HL-60 (cell line): ENCODE data around the gene CPB1.

Experiments used
- DNase-seq, 2 experiments: peaks; one replicate each; pipeline ENCODE4 v3.0.0-alpha.2; 2010 to 2020; ENCODE audit warnings: low read depth in 1 of 2, low spot score in 1 of 2
- H3K27ac ChIP-seq: fragments of 250-450 bp; sonication (Bioruptor Pico); replicated peaks from 2 replicates; pipeline ENCODE4 v1.5.1; 2020; ENCODE audit warnings: mild to moderate bottlenecking, moderate library complexity
- H3K27me3 ChIP-seq: fragments of 250-450 bp; sonication (Bioruptor Pico); 2 replicates; pipeline ENCODE4 v1.5.1; 2021; ENCODE audit warnings: mild to moderate bottlenecking, moderate library complexity; ENCODE audit not compliant: insufficient read depth, poor library complexity, severe bottlenecking
- H3K4me3 ChIP-seq: replicated peaks from 2 replicates; pipeline ENCODE4 v1.5.1; 2011; ENCODE audit warnings: mild to moderate bottlenecking, control low read depth, low read length; ENCODE audit not compliant: insufficient read depth
- GABPA ChIP-seq: IDR thresholded peaks from 2 replicates; pipeline ENCODE4 v1.6.1; 2012; ENCODE audit warnings: low read depth
- POLR2AphosphoS5 ChIP-seq: IDR thresholded peaks from 2 replicates; pipeline ENCODE4 v1.6.1; 2012; ENCODE audit warnings: low read depth
- REST ChIP-seq: IDR thresholded peaks from 2 replicates; pipeline ENCODE4 v1.6.1; 2012; ENCODE audit warnings: low read depth; ENCODE audit not compliant: insufficient replicate concordance
- SPI1 ChIP-seq: IDR thresholded peaks from 2 replicates; pipeline ENCODE4 v1.6.1; 2012; ENCODE audit warnings: low read depth, mild to moderate bottlenecking, borderline replicate concordance
- TF ChIP-seq, protein P1 (sequence below): IDR thresholded peaks from one replicate; pipeline ENCODE4 v1.5.1; 2011; ENCODE audit warnings: low read length, control low read depth, inconsistent platforms; ENCODE audit not compliant: insufficient read depth

CPB1 gene

GRCh38 chr3:148852271-148852992 is 24.8 kb downstream of the CPB1 start:
- TF ChIP-seq SPI1 (no peak), POLR2AphosphoS5 (no peak), REST (no peak), GABPA (no peak)
- TF ChIP-seq, protein P1, sequence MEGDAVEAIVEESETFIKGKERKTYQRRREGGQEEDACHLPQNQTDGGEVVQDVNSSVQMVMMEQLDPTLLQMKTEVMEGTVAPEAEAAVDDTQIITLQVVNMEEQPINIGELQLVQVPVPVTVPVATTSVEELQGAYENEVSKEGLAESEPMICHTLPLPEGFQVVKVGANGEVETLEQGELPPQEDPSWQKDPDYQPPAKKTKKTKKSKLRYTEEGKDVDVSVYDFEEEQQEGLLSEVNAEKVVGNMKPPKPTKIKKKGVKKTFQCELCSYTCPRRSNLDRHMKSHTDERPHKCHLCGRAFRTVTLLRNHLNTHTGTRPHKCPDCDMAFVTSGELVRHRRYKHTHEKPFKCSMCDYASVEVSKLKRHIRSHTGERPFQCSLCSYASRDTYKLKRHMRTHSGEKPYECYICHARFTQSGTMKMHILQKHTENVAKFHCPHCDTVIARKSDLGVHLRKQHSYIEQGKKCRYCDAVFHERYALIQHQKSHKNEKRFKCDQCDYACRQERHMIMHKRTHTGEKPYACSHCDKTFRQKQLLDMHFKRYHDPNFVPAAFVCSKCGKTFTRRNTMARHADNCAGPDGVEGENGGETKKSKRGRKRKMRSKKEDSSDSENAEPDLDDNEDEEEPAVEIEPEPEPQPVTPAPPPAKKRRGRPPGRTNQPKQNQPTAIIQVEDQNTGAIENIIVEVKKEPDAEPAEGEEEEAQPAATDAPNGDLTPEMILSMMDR = no peak
- no peak overlapping the region for H3K4me3 ChIP-seq
- no peak overlapping the region for H3K27ac ChIP-seq
- DNase-seq = no peak
- H3K27me3 ChIP-seq = no peaks in the 10 kb centered on the region

- H3K27me3 ChIP-seq = no peaks in the 10 kb centered on the region
- no peak for TF ChIP-seq SPI1
- TF ChIP-seq GABPA = no peak
- TF ChIP-seq REST = no peak
- TF ChIP-seq POLR2AphosphoS5 = no peak
- TF ChIP-seq, protein P1 = no peak
- H3K4me3 ChIP-seq = no peak overlapping the region
- H3K27ac ChIP-seq = no peak overlapping the region
- no peak for DNase-seq
Observed at GRCh38 chr3:148853076-148853475, 25.5 kb downstream of the CPB1 start.

GRCh38 chr3:148854061-148854460 is 26.4 kb downstream of the CPB1 start:
- no peak overlapping the region for H3K4me3 ChIP-seq
- no peak overlapping the region for H3K27ac ChIP-seq
- no peak for DNase-seq
- TF ChIP-seq REST (no peak), POLR2AphosphoS5 (no peak), GABPA (no peak), SPI1 (no peak)
- TF ChIP-seq, protein P1 = no peak
- H3K27me3 ChIP-seq = no peaks in the 10 kb centered on the region
